GM12892 (cell line): ENCODE results near the gene SMG1.

Experiments used
- POLR2A ChIP-seq: IDR thresholded peaks from 2 replicates; pipeline ENCODE4 v1.6.1; 2011; ENCODE audit warnings: low read depth, low read length, control low read depth
- TAF1 ChIP-seq: IDR thresholded peaks from 2 replicates; pipeline ENCODE4 v1.6.1; 2011; ENCODE audit warnings: low read depth, mild to moderate bottlenecking, control low read depth, low read length, borderline replicate concordance

- no peak for TF ChIP-seq POLR2A
- TF ChIP-seq TAF1 = no peak
Measured at GRCh38 chr16:18797746-18798145, 128.5 kb downstream of the SMG1 start.
